ENCODE results near the gene IGF1R.
A peak's percentile ranks its signal among the peaks of the same experiment; 100 is the strongest.

The IGF1R gene

DNA sequence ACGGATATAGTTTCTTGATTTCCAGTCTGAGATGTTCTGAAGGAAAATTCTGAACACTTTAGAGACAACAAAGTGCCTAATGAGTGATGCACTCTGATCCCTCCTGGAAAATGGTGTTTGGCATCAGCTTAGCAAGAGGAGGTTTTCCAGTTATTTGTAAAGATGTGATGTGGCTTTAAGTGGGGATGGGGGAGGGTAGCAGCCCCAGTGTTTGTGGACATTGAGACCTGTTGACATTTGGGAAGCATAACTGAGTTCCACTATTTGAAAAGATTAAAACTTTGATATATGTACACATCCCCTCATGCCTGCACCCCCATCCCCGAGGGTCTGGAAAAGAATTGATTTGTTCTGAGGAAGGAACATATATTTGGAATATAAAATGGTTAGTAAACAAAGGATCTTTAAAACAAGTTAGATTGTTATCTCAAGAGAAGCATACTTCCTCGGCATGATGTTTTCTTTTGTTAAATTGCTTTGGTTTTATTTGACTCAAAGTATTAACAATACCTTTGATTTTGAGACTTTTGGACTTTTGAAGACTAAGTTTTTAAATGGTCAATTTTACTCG lies 6.5 kb downstream of the IGF1R start:
- no peak overlapping the region for H3K4me3 Mint-ChIP-seq
- H3K36me3 Mint-ChIP-seq (ENCODE audit: low read depth): no peaks in the 10 kb centered on the region
- DNase-seq (ENCODE audit: low spot score): no peak
- H3K4me1 Mint-ChIP-seq (ENCODE audit: low read depth): peaks cover 36% of the 10 kb centered on the region
- H3K9me3 Mint-ChIP-seq: no peaks in the 10 kb centered on the region
- H3K27me3 Mint-ChIP-seq (ENCODE audit: low read depth): peaks cover 47% of the 10 kb centered on the region
- H3K27ac Mint-ChIP-seq: no peak overlapping the region

DNA sequence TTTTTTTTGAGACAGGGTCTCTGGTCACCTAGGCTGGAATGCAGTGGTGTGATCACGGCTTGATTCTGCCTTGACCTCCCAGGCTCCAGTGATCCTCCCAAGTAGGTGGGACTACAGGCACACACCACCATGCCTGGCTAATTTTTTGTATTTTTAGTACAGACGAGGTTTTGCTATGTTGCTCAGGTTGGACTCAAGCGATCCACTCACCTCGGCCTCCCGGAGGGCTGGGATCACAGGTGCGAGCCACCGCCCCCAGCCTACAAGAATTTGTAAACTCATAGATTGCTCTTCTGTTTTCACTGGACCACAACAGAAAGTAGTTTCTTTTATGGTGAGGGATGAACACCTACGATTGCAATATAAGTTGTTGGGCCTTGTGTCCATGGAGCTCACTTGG lies 7.4 kb downstream of the IGF1R start:
- no peaks in the 10 kb centered on the region for H3K36me3 Mint-ChIP-seq (ENCODE audit: low read depth)
- peaks cover 32% of the 10 kb centered on the region for H3K4me1 Mint-ChIP-seq (ENCODE audit: low read depth)
- peaks cover 42% of the 10 kb centered on the region for H3K27me3 Mint-ChIP-seq (ENCODE audit: low read depth)

DNA sequence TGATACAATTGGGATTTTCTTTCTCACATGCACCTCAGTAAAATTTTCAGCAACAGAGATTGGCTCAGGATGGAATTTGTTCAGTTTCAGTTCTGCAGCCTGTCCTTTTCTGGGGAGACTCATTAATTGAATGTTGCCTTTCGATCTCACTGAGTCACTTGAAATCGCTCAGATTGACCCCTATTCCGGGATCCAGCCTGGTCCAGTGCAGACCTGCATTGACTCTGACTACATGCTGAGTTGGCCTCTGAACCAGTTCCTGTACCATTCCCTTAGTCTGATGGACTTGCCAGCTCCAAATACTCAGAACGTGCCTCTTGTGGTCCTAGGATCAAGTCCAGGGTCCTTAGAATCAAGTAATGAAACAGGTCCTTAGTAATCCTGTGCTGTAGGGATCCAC lies 9.4 kb downstream of the IGF1R start:
- H3K4me3 Mint-ChIP-seq: no peak overlapping the region
- H3K4me1 Mint-ChIP-seq (ENCODE audit: low read depth): peaks cover 14% of the 10 kb centered on the region
- no peak for DNase-seq (ENCODE audit: low spot score)
- no peaks in the 10 kb centered on the region for H3K9me3 Mint-ChIP-seq
- no peak overlapping the region for H3K27ac Mint-ChIP-seq
- H3K36me3 Mint-ChIP-seq (ENCODE audit: low read depth): no peaks in the 10 kb centered on the region
- H3K27me3 Mint-ChIP-seq (ENCODE audit: low read depth): peaks cover 24% of the 10 kb centered on the region

More for the DNA sequence above, 7.4 kb downstream of the IGF1R start:
- no peak for DNase-seq (ENCODE audit: low spot score)
- Mint-ChIP-seq H3K4me3 (no peak overlapping the region), H3K27ac (no peak overlapping the region), H3K9me3 (no peaks in the 10 kb centered on the region)

DNA sequence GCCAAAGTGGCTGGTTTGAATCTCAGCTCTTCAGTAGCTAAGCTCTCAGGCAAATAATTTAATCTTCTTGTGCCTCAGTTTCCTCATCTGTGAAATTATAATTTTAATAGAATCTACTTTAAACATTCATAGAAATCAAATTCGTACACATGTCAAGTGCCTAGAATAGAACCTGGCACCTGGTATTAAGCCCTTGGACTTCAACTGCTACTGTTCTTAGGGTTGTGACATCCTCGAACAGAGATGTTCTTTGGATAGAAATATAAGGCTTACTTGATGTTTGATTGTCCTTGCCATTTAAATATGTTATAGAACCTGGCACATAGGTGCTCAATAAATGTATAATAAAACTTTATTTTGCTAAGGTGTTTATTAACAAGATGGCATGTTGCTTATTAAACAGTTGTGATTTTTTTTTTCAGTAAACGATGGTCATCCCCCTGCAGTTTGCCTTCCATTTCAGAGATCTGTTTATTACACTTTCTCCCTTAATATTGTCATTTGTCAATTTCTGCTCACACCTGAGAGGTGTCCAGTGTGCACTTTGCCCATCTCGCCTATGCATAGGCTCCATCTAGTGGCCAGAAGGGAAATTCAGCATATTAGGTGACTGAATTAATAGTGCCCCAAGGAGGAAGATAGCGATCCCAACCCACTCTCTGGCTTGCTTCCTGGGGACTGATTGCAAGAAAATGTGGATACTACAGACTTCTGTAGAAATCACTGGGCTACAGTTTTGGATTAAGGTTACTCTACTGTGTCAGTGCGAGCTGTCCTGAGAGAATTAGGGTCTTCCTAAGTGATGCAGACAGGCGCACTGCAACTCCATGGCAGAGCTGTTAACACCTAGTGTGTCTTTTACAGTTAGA lies 10.7 kb downstream of the IGF1R start:
- Mint-ChIP-seq H3K4me3 (no peak overlapping the region), H3K4me1 (ENCODE audit: low read depth) (peaks cover 5% of the 10 kb centered on the region), H3K27me3 (ENCODE audit: low read depth) (peaks cover 18% of the 10 kb centered on the region), H3K36me3 (ENCODE audit: low read depth) (no peaks in the 10 kb centered on the region), H3K27ac (no peak overlapping the region), H3K9me3 (no peaks in the 10 kb centered on the region)
- no peak for DNase-seq (ENCODE audit: low spot score)

DNA sequence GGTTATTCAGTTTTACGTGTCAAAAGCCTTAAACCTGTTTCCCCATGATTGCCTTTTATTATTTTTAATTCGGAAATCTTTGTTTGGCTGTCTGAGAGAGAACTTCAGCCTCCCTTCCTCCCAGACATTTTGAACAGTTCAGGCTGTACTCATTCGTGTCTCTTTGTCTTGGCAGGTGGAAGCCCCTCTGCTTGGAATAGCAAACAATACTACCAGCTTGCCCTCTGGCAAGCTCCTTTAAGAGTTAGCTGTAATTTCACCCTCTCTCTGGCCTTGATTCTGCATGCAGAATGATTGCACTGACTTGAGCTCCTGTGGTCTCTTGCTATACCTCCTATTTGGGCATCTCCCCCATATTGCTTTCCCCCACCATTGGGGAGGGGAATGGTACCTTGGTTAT lies 11.7 kb downstream of the IGF1R start:
- Mint-ChIP-seq H3K4me1 (ENCODE audit: low read depth) (peaks cover 3% of the 10 kb centered on the region), H3K36me3 (ENCODE audit: low read depth) (no peaks in the 10 kb centered on the region), H3K27me3 (ENCODE audit: low read depth) (peaks cover 13% of the 10 kb centered on the region), H3K27ac (no peak overlapping the region), H3K9me3 (no peaks in the 10 kb centered on the region), H3K4me3 (no peak overlapping the region)
- no peak for DNase-seq (ENCODE audit: low spot score)

DNA sequence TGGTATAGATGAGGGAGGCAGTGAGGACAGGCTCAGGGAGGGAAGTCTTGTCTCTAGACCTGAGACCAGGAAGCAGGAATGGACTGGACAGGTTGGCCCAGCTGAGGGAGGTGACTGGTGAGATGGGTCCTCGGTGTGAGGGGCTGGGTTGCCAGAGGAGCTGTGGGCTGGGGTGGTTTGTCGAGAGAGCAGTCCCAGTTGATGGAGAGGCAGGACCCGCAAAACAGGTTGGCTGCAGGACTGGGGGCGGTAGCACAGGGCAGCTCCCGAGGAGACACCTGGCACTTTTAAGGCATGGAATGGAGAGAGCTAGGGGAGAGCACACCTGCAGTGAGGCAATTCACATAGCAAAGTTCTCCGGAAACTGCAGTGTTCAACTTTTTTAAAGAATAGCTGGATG lies 14.7 kb downstream of the IGF1R start:
- no peak for DNase-seq (ENCODE audit: low spot score)
- Mint-ChIP-seq H3K4me1 (ENCODE audit: low read depth) (peaks cover 11% of the 10 kb centered on the region), H3K27ac (no peak overlapping the region), H3K9me3 (no peaks in the 10 kb centered on the region), H3K36me3 (ENCODE audit: low read depth) (no peaks in the 10 kb centered on the region), H3K4me3 (no peak overlapping the region), H3K27me3 (ENCODE audit: low read depth) (peaks cover 3% of the 10 kb centered on the region)

DNA sequence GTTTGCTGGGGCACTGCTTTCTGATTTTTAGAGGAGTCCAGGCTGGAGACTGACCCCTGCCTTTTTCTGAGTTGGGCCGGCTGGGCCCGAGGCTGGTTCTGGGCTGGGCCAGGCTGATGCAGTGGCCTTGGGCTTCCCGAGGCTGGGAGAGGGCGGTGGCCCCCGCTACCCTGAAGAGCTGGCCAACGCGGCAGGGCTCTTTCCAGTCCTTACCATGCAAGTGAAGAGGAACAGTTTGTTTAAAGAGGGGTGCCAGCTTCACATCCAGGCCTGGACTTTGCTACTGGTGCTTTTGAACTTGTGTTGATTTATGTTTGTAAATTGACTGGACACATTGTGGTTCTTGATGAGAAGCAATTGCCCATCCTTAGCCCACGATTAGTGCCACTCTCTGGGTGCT lies 15.3 kb downstream of the IGF1R start:
- DNase-seq (ENCODE audit: low spot score): no peak

DNA sequence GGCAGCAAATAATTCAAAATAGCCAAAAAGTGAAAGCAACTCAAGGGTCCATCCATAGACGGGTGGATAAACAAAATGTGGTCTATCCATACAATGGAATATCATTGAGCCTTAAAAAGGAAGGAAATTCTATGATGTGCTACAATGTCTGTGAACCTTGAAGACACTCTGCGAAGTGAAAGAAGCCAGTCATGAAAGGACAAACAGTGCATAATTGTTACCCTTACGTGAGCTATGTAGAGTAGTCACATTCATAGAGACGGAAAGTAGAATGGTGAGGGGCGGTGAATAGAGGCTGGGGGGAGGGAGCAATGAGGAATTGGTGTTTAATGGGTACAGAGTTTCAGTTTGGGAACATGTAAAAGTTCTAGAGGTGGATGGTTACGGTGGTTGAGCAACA lies 18.1 kb downstream of the IGF1R start:
- H3K4me1 Mint-ChIP-seq (ENCODE audit: low read depth): peaks cover 40% of the 10 kb centered on the region
- no peak overlapping the region for H3K4me3 Mint-ChIP-seq
- no peaks in the 10 kb centered on the region for H3K27me3 Mint-ChIP-seq (ENCODE audit: low read depth)

More for the DNA sequence above, 15.3 kb downstream of the IGF1R start:
- no peak overlapping the region for H3K27ac Mint-ChIP-seq
- no peaks in the 10 kb centered on the region for H3K36me3 Mint-ChIP-seq (ENCODE audit: low read depth)
- peaks cover 16% of the 10 kb centered on the region for H3K4me1 Mint-ChIP-seq (ENCODE audit: low read depth)
- H3K4me3 Mint-ChIP-seq: no peak overlapping the region
- H3K27me3 Mint-ChIP-seq (ENCODE audit: low read depth): no peaks in the 10 kb centered on the region
- no peaks in the 10 kb centered on the region for H3K9me3 Mint-ChIP-seq

DNA sequence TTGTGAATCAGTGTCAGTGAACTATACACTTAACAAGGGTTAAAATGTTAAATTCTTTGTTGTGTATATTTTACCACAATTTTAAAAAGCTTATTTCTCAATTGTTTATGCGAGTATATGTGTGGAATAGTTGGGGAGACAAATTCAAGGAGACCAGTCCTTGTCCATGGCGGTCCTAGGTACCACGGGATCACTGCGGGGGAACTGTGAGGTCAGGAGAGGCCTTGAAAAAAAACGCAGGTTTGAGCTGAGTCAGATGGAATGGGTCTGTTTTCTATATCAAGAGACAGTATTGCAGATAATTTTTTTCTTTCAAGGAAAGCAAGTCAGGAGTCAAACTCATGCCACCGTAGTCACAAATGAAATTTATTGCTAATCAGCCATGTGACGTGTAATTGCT lies 18.5 kb downstream of the IGF1R start:
- peaks cover 43% of the 10 kb centered on the region for H3K4me1 Mint-ChIP-seq (ENCODE audit: low read depth)
- H3K27ac Mint-ChIP-seq: no peak overlapping the region
- no peaks in the 10 kb centered on the region for H3K9me3 Mint-ChIP-seq
- H3K27me3 Mint-ChIP-seq (ENCODE audit: low read depth): no peaks in the 10 kb centered on the region
- no peak for DNase-seq (ENCODE audit: low spot score)
- H3K36me3 Mint-ChIP-seq (ENCODE audit: low read depth): no peaks in the 10 kb centered on the region
- no peak overlapping the region for H3K4me3 Mint-ChIP-seq

More for the DNA sequence above, 18.1 kb downstream of the IGF1R start:
- H3K27ac Mint-ChIP-seq: no peak overlapping the region
- DNase-seq (ENCODE audit: low spot score): no peak
- no peaks in the 10 kb centered on the region for H3K36me3 Mint-ChIP-seq (ENCODE audit: low read depth)
- H3K9me3 Mint-ChIP-seq: no peaks in the 10 kb centered on the region

DNA sequence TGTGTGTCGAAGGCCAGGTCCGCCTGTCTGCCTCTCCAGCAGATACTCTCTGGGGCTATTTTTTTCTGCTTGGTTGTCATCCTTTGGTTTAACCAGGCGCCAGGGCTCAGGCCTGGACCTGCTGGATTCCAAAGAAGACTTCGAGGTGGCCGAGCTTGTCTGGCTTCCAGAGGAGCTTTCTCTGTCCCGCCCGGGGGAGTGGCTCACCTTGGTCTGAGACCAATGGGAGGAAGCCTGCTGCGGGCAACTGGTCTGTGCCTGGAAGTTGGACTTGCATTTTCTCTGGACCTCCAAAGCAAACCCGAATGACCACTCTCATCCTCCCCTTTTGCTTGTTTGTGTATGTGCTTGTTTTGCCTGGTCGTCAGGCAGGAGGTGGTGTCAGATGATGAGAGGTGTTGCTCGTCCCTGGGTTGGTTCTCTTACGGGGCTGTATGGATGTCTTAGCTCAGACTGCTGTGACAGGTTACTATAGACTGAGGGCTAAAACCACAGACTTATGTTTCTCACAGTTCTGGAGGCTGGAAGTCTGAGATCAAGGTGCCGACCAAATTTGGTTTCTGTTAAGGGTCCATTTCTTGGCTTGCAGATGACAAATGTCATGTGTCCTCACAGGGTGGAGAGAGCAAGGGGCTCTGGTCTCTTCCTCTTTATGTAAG lies 19.3 kb downstream of the IGF1R start:
- Mint-ChIP-seq H3K4me3 (no peak overlapping the region), H3K36me3 (ENCODE audit: low read depth) (no peaks in the 10 kb centered on the region), H3K27ac (no peak overlapping the region), H3K4me1 (ENCODE audit: low read depth) (peaks cover 43% of the 10 kb centered on the region), H3K27me3 (ENCODE audit: low read depth) (no peaks in the 10 kb centered on the region), H3K9me3 (no peaks in the 10 kb centered on the region)
- no peak for DNase-seq (ENCODE audit: low spot score)

DNA sequence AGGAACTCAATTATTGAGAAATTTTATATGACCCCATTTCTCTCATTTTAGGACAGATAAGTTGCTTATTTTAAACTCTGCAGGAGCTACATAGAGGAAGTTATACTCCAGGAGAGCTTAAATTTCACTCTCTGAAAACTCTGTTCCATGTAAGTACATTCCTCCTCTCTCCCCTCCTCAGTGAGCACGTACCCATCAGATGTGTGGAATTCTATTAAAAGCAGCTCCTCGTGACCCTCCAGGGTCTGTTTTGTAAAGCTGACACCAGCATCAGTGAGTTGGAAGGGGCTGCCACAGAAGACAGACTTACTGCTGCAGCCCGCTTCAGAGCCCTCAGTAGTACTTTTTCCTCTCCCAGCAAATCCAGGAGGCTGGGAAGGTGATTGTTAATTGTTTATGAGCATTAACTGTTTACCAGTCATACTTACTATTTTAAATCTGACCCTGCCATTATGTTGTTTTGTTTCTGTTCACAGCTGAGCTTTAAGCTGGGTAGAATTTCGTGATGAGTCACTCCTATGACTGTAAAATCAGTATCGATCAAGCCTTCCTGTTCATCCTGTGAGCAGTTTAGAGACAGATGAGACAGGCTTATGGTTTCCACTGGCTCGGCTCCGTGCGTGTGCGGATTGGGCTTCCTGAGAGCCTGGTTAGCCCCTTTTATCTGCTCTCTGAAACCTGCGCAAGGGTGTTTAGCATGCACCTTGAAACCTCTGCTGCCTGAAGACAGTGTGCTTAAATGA lies 20.4 kb downstream of the IGF1R start:
- Mint-ChIP-seq H3K36me3 (ENCODE audit: low read depth) (no peaks in the 10 kb centered on the region), H3K27me3 (ENCODE audit: low read depth) (no peaks in the 10 kb centered on the region), H3K27ac (peak overlapping the region; percentile 60), H3K4me3 (peak overlapping the region; percentile 37), H3K9me3 (no peaks in the 10 kb centered on the region), H3K4me1 (ENCODE audit: low read depth) (peaks cover 43% of the 10 kb centered on the region)
- peak; percentile 67 for DNase-seq (ENCODE audit: low spot score)

DNA sequence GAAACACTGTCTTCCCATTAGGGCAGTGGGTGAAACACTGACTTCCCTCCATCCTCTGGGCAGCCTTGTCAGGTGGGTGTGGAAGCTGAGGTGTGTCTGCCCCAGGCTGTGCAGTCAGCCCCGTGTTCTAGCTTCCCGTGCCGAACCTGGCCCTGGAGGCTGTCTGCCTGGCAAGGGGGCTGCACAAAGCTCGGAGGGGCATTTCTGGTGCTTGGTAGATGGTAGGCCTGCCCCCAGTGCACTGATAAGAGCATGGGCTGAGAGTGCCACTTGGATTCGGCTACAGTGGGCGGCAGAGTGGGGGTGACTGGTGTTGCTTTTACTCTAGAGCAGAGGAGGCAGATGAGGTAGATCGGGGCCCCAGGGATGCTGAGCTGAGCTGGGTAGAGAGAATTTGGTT lies 21.3 kb downstream of the IGF1R start:
- H3K4me3 Mint-ChIP-seq: no peak overlapping the region
- no peak overlapping the region for H3K27ac Mint-ChIP-seq
- peaks cover 43% of the 10 kb centered on the region for H3K4me1 Mint-ChIP-seq (ENCODE audit: low read depth)
- no peaks in the 10 kb centered on the region for H3K9me3 Mint-ChIP-seq
- no peak for DNase-seq (ENCODE audit: low spot score)
- H3K27me3 Mint-ChIP-seq (ENCODE audit: low read depth): no peaks in the 10 kb centered on the region
- no peaks in the 10 kb centered on the region for H3K36me3 Mint-ChIP-seq (ENCODE audit: low read depth)

DNA sequence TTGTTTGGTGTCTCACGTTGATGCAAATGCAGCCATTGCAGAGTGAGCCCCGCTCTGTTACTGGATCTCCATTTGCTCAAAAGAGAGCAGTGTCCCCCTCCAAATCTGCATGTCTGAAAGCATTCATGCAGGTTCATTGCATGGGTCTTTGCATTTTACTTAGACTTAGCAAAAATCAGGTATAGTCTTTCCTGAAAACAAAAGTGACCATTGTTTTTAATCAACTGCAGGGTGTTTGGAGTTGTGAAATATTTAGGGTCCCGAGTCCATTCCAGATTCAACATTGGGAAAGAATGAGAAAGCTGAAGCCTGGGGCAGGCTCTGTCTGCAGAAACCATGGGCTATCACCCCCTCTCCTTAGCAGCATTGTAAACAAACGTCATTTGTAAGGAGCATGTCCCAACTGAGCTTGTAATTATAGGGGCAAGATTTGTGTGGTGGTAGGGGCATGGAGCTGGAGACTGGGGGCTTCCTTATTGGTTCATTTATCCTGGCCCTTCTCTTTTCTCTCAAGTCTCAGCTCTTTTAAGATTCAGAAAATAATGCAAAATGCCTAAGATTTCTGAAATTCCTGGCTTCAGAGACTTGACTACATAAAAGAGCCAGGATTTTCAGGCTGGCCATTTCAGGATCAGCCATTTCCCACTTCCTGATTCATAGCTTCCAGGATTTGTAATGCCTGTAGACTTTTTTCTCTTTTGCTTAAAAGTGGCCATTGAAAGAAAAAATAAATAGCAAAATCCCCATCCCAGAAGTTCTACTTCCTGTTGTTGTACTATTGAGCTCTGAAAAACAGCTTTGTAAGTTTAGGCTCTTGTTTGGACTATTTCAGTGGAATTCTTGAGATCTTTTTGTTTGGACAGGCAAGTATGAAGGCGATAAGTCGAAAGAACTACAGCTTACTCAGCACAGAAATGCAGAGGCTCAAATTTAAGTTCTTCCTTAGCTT lies 23.0 kb downstream of the IGF1R start:
- no peak overlapping the region for H3K4me3 Mint-ChIP-seq
- H3K36me3 Mint-ChIP-seq (ENCODE audit: low read depth): no peaks in the 10 kb centered on the region
- no peaks in the 10 kb centered on the region for H3K27me3 Mint-ChIP-seq (ENCODE audit: low read depth)
- no peak overlapping the region for H3K27ac Mint-ChIP-seq
- peaks cover 41% of the 10 kb centered on the region for H3K4me1 Mint-ChIP-seq (ENCODE audit: low read depth)
- DNase-seq (ENCODE audit: low spot score): no peak
- H3K9me3 Mint-ChIP-seq: no peaks in the 10 kb centered on the region

Measured in T-helper 2 cell treated with Interferon-gamma antibody and Interleukin-4, amounts not matched to agents 5 μg/mL and 100 μg/mL, for 36 hours (primary cell).